Muscle of leg (tissue), 11 donors: Measurements from ENCODE around the gene CFAP299. TPM values are rescaled to one million over a fixed set of nuclear protein-coding genes. Genes with fewer than 3 reads are reported as not detected.
"Not testable (repeated sequence)": the region's sequence is repeated elsewhere in the genome, so short reads cannot be mapped to it uniquely, and the experiment has no call there.

Experiments used
- DNase-seq: peaks from one replicate; pipeline ENCODE4 v3.0.0; 2013
- H3K27ac ChIP-seq: one replicate; pipeline ENCODE4 v1.5.1; 2013; ENCODE audit warnings: mild to moderate bottlenecking, low read length, control low read depth
- H3K27me3 ChIP-seq: one replicate; pipeline ENCODE4 v1.6.1; 2013; ENCODE audit warnings: low read length; ENCODE audit not compliant: control insufficient read depth, insufficient read depth
- H3K36me3 ChIP-seq: one replicate; pipeline ENCODE4 v1.6.1; 2013; ENCODE audit warnings: low read length; ENCODE audit not compliant: control insufficient read depth, insufficient read depth
- H3K4me1 ChIP-seq: one replicate; pipeline ENCODE4 v1.6.1; 2013; ENCODE audit warnings: low read length; ENCODE audit not compliant: control insufficient read depth, insufficient read depth
- H3K4me3 ChIP-seq: one replicate; pipeline ENCODE4 v1.5.1; 2013; ENCODE audit warnings: low read length, control low read depth
- H3K9me3 ChIP-seq: replicated peaks from 2 replicates; pipeline ENCODE4 v1.6.1; 2013; ENCODE audit warnings: low read depth, low read length; ENCODE audit not compliant: control insufficient read depth
- WGBS: methylation state at CpG from one replicate; pipeline ENCODE4 v1.1.5; 2013; ENCODE audit warnings: missing lambda C conversion rate; ENCODE audit not compliant: insufficient coverage; 5-methylcytosine and 5-hydroxymethylcytosine counted together
- polyA plus RNA-seq, 8 donors: library from polyadenylated mRNA; unstranded; fragments of 120-200 nt; gene quantifications; one replicate each; pipeline versions ENCODE4 v1.2.1 to v1.2.3, GENCODE V29; 2013; ENCODE audit warnings: inconsistent platforms in 1 of 8, low replicate concordance in 1 of 8; ENCODE audit not compliant: insufficient read length in 8 of 8, insufficient read depth in 1 of 8
- total RNA-seq: library from RNA; stranded (reverse); fragments of 120-200 nt; gene quantifications from one replicate; pipeline ENCODE4 v1.2.4, GENCODE V29; 2013

Gene CFAP299
- total and polyA plus RNA-seq, 9 donors, result 0.09 to 0.53 (median 0.35) TPM; not detected in 5

GRCh38 chr4:80322716-80323115, 12.8 kb upstream of the CFAP299 start:
- Histone ChIP-seq H3K9me3 (no peaks in the 10 kb centered on the region), H3K27me3 (no peaks in the 10 kb centered on the region), H3K4me1 (no peaks in the 10 kb centered on the region), H3K27ac (no peak overlapping the region), H3K36me3 (no peaks in the 10 kb centered on the region), H3K4me3 (no peak overlapping the region)
- peak; percentile 10 for DNase-seq

DNA sequence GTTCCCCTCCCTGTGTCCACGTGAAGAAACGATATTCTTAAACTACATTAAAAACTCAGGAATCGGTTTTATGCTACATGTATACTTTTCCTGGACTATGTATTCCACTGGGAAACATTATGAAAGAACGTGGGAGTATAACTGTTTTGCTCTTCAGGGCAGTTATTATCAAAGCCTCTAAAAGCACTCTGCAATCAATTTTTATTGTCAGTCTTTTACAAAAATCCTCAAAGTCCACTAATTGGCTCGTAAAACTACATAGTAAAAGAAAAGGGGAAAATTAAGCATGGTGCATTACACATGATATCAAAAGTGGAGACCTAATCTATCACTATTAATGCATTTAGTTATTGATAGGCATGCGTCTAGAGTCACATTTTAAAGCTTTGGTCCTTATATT, 11.4 kb upstream of the CFAP299 start:
- Histone ChIP-seq H3K4me3 (no peak overlapping the region), H3K27ac (no peak overlapping the region), H3K36me3 (no peaks in the 10 kb centered on the region), H3K9me3 (no peaks in the 10 kb centered on the region), H3K27me3 (peaks cover 2% of the 10 kb centered on the region), H3K4me1 (no peaks in the 10 kb centered on the region)
- no CpG with 5 or more reads among the region's 6 CpGs for WGBS
- DNase-seq, result no peak

- Histone ChIP-seq H3K9me3 (no peaks in the 10 kb centered on the region), H3K4me1 (peaks cover 5% of the 10 kb centered on the region), H3K36me3 (no peaks in the 10 kb centered on the region), H3K27ac (no peak overlapping the region), H3K4me3 (no peak overlapping the region), H3K27me3 (peaks cover 15% of the 10 kb centered on the region)
- 60% methylated on average over 1 of the region's 2 CpGs for WGBS
- DNase-seq, result no peak
These were observed 3.8 kb upstream of the CFAP299 start for GRCh38 chr4:80331693-80332092.

- WGBS, result 60% methylated on average over 1 of the region's 4 CpGs
- Histone ChIP-seq H3K4me3 (no peak overlapping the region), H3K9me3 (no peaks in the 10 kb centered on the region), H3K27me3 (peaks cover 15% of the 10 kb centered on the region), H3K36me3 (no peaks in the 10 kb centered on the region), H3K27ac (no peak overlapping the region), H3K4me1 (peaks cover 5% of the 10 kb centered on the region)
- no peak for DNase-seq
These were observed 2.4 kb upstream of the CFAP299 start for GRCh38 chr4:80333121-80333520.

- H3K4me1 ChIP-seq, result peaks cover 5% of the 10 kb centered on the region
- H3K4me3 ChIP-seq, result no peak overlapping the region
- H3K9me3 ChIP-seq, result no peaks in the 10 kb centered on the region
- no CpG with 5 or more reads among the region's 1 CpG for WGBS
- H3K27me3 ChIP-seq, result peaks cover 16% of the 10 kb centered on the region
- H3K36me3 ChIP-seq, result no peaks in the 10 kb centered on the region
- no peak overlapping the region for H3K27ac ChIP-seq
- DNase-seq, result no peak
These were observed 962 bp upstream of the CFAP299 start for GRCh38 chr4:80334568-80334967.

DNA sequence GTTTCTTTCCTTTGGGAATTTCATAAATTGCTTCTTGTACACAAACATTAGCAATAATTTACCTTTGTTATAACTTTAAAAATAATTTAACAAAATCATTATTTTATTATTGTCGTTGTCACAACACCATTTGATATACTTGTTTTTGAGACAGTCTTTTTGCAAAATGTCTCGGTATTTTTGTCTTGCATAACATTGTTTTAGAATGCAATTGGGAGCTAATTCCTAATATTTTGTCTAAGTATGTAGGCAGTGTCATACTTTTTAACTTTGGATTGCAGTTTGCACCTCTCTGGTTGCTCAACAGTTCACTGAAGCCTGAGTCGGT, 340 bp upstream of the CFAP299 start:
- Histone ChIP-seq H3K27ac (no peak overlapping the region), H3K4me3 (peak overlapping the region; percentile 59), H3K36me3 (no peaks in the 10 kb centered on the region), H3K9me3 (no peaks in the 10 kb centered on the region), H3K4me1 (peaks cover 5% of the 10 kb centered on the region), H3K27me3 (peaks cover 16% of the 10 kb centered on the region)
- DNase-seq, result no peak
- 0% methylated on average over 1 of the region's 3 CpGs for WGBS

DNA sequence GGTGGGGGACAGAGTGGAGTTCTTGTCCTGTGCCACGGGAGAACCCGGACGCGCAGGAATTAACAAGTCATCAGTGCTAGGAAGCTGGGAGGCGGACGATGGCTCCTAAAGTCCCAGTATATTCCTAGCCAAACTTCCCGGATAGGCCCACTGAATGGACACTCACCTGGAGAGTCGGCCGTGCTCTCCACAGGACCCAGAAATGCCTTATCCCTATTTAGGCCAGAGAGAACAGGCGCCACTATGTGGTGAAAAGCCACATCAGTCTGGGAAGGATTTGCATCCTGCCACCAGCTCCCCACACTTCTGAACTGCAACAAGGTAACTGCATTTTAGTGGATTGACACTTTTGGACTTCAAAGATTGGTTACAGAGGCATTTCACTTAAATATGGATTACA, 1.1 kb downstream of the CFAP299 start:
- H3K27ac ChIP-seq, result no peak overlapping the region
- 5% methylated on average over 8 of the region's 10 CpGs for WGBS
- H3K27me3 ChIP-seq, result peaks cover 16% of the 10 kb centered on the region
- no peaks in the 10 kb centered on the region for H3K9me3 ChIP-seq
- peak; percentile 37 for DNase-seq
- no peaks in the 10 kb centered on the region for H3K36me3 ChIP-seq
- no peak overlapping the region for H3K4me3 ChIP-seq
- H3K4me1 ChIP-seq, result peaks cover 5% of the 10 kb centered on the region

GRCh38 chr4:80340036-80340435, 4.5 kb downstream of the CFAP299 start:
- WGBS, result 34% methylated on average over 2 of the region's 2 CpGs
- no peak overlapping the region for H3K27ac ChIP-seq
- no peaks in the 10 kb centered on the region for H3K36me3 ChIP-seq
- H3K4me3 ChIP-seq, result no peak overlapping the region
- no peak for DNase-seq
- peaks cover 5% of the 10 kb centered on the region for H3K4me1 ChIP-seq
- H3K9me3 ChIP-seq, result peaks cover 2% of the 10 kb centered on the region
- peaks cover 16% of the 10 kb centered on the region for H3K27me3 ChIP-seq

DNA sequence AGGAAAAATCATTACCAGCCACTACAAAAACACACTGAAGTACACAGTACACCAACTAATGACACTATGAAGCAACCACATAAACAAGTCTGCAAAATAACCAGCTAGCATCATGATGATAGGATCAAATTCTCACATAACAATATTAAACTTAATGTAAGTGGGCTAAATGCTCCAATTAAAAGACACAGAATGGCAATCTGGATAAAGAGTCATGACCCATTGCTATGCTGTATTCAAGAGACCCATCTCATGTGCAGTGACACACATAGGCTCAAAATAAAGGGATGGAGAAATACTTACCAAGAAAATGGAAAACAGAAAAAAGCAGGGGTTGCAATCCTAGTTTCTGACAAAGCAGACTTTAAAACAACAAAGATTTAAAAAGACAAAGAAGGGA, 7.2 kb downstream of the CFAP299 start:
- DNase-seq, H3K27me3 ChIP-seq, H3K36me3 ChIP-seq, H3K4me1 ChIP-seq, H3K4me3 ChIP-seq, H3K27ac ChIP-seq, H3K9me3 ChIP-seq: not testable (repeated sequence)

DNA sequence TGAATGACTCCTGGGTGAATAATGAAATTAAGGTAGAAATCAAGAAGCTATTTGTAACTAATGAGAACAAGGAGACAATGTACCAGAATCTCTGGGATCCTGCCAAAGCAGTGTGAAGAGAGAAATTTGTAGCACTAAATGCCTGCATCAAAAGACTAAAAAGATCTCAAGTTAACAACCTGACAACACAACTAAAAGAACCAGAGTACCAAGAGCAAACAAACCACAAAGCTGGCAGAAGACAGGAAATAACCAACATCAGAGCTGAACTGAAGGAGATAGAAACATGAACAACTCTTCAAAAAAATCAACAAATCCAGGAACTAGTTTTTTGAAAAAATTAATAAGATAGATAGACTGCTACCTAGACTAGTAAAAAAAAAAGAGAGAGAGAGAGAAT, 8.4 kb downstream of the CFAP299 start:
- H3K27me3 ChIP-seq, result peaks cover 1% of the 10 kb centered on the region
- no peak overlapping the region for H3K4me3 ChIP-seq
- no peaks in the 10 kb centered on the region for H3K36me3 ChIP-seq
- H3K27ac ChIP-seq, result no peak overlapping the region
- no peaks in the 10 kb centered on the region for H3K4me1 ChIP-seq
- no peak for DNase-seq
- H3K9me3 ChIP-seq, result peaks cover 2% of the 10 kb centered on the region

GRCh38 chr4:80360084-80360483, 24.6 kb downstream of the CFAP299 start:
- WGBS, result no CpG with 5 or more reads among the region's 3 CpGs
- Histone ChIP-seq H3K27ac (no peak overlapping the region), H3K4me3 (no peak overlapping the region), H3K4me1 (no peaks in the 10 kb centered on the region), H3K27me3 (no peaks in the 10 kb centered on the region), H3K36me3 (no peaks in the 10 kb centered on the region), H3K9me3 (no peaks in the 10 kb centered on the region)
- no peak for DNase-seq
